ENCODE measurements around the gene MYH7. TPM values are rescaled to one million over a fixed set of nuclear protein-coding genes. Genes with fewer than 3 reads are reported as not detected.

MYH7 gene
- polyA plus RNA-seq, 1 experiment, result not detected

- peak; percentile 85 for TF ChIP-seq CTCF (IDR thresholded peaks at IDR 0.05; ENCODE audit: low read depth, low read length)
- peaks cover 2% of the 10 kb centered on the region for H3K27me3 ChIP-seq (ENCODE audit: control insufficient read depth, insufficient read depth, low read length)
- DNase-seq (ENCODE audit: low read depth, low spot score), result peak; percentile 100
- CTCF ChIA-PET, result interaction anchor here (1.2 to 2.0 kb wide), 4 partner anchors 9 to 91 kb away, joined by 5 to 24 read pairs (median 8); no protein-coding TSS in a partner anchor
- H3K4me3 ChIP-seq (ENCODE audit: low read depth, low read length), result peak within 1 kb of the TSS; percentile 99
- peak within 1 kb of the TSS; percentile 81 for H3K27ac ChIP-seq (ENCODE audit: low read depth, low read length)
- no peaks in the 10 kb centered on the region for H3K9me3 ChIP-seq (ENCODE audit: control insufficient read depth, insufficient read depth, low read length)
- POLR2A ChIA-PET, result no interaction called here
Measured at GRCh38 chr14:23469127-23469905, 33.9 kb upstream of the MYH7 start, which contains the start of gene NGDN. Gene NGDN, plus strand, starts transcription at chr14:23469703. Its CDS starts 13 bp downstream, at chr14:23469716.

DNA sequence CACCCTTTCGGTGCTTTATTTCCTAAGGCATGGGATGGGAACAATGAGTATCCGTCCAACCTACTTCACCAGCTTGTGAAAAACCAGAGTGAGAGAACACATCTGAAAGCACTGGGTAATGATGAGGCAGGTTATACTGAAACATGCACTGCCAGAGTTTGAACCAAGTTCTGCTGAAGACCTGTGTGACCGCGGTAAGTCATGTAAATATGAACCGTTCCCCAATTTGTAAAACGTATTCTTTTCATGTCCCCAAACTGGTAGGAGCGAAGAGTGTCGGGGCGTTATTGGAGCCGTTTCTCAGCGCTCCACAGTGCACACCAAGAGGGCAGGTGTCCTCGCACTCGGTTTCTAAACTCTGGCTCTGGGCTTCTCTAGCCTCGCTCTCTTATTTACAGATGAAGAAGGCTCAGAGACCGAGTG, 33.3 kb upstream of the MYH7 start:
- no peak for DNase-seq (ENCODE audit: low read depth, low spot score)
- ChIA-PET POLR2A (no interaction called here), CTCF (interaction anchor here (0.8 to 1.6 kb wide), 6 partner anchors 8 to 203 kb away, joined by 3 to 24 read pairs (median 3); no protein-coding TSS in a partner anchor)
- Histone ChIP-seq H3K27me3 (ENCODE audit: control insufficient read depth, insufficient read depth, low read length) (peaks cover 2% of the 10 kb centered on the region), H3K4me3 (ENCODE audit: low read depth, low read length) (peak overlapping the region; percentile 58), H3K9me3 (ENCODE audit: control insufficient read depth, insufficient read depth, low read length) (no peaks in the 10 kb centered on the region), H3K27ac (ENCODE audit: low read depth, low read length) (peak overlapping the region; percentile 78)
- TF ChIP-seq CTCF (IDR thresholded peaks at IDR 0.05; ENCODE audit: low read depth, low read length), result no peak

DNA sequence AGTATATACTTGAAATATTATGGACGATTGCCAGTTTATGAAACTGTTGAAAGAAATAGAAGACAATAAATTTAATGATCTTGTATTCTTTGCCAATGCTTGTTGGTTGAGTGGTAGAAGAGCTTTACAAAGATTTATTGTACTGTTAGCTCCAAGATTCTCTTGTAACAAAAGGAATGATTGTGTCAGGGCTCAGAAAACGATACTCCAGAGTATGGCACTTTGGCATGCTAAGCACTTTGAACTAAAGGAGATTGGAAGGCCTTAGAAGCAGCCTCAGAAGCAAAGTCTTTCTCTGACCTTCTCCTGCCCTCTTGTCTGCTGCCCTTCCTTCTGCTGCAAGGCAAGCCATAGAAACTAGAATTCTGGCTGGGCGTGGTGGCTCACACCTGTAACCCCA, 29.8 kb upstream of the MYH7 start:
- DNase-seq (ENCODE audit: low read depth, low spot score), result no peak
- H3K27ac ChIP-seq (ENCODE audit: low read depth, low read length), result no peak overlapping the region
- H3K27me3 ChIP-seq (ENCODE audit: control insufficient read depth, insufficient read depth, low read length), result peaks cover 2% of the 10 kb centered on the region
- no peaks in the 10 kb centered on the region for H3K9me3 ChIP-seq (ENCODE audit: control insufficient read depth, insufficient read depth, low read length)
- H3K4me3 ChIP-seq (ENCODE audit: low read depth, low read length), result no peak overlapping the region
- POLR2A ChIA-PET, result no interaction called here
- TF ChIP-seq CTCF (IDR thresholded peaks at IDR 0.05; ENCODE audit: low read depth, low read length), result no peak
- CTCF ChIA-PET, result interaction anchor here (1.1 to 1.2 kb wide), 2 partner anchors 11 to 13 kb away, joined by 4 to 5 read pairs; no protein-coding TSS in a partner anchor

DNA sequence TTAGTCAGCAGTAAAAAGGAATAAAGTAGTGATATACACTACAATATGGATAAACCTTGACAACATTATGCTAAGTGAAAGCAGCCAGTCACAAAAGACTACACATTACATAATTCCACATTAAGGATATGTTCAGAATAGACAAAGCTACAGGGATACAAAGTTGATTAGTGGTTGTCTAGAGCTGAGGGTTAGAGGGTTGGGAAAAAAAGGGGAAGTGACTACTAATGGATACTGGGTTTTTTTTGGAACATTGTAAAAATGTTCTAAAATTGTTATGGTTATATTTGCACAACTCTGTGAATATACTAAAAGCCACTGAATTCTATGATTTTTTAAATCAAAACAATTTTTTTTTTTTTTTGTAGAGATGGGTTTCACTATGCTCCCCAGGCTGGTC, 29.2 kb upstream of the MYH7 start:
- CTCF ChIA-PET, result interaction anchor here (0.7 to 1.1 kb wide), 2 partner anchors 14 to 75 kb away, joined by 3 to 5 read pairs; no protein-coding TSS in a partner anchor

More for the DNA sequence above, 29.2 kb upstream of the MYH7 start:
- Histone ChIP-seq H3K27me3 (ENCODE audit: control insufficient read depth, insufficient read depth, low read length) (peaks cover 2% of the 10 kb centered on the region), H3K4me3 (ENCODE audit: low read depth, low read length) (no peak overlapping the region), H3K9me3 (ENCODE audit: control insufficient read depth, insufficient read depth, low read length) (no peaks in the 10 kb centered on the region), H3K27ac (ENCODE audit: low read depth, low read length) (no peak overlapping the region)
- no peak for DNase-seq (ENCODE audit: low read depth, low spot score)
- POLR2A ChIA-PET, result no interaction called here
- TF ChIP-seq CTCF (IDR thresholded peaks at IDR 0.05; ENCODE audit: low read depth, low read length), result no peak

Data from AG04450 (cell line).